HG03442 (cell line): Measurements from ENCODE around the gene ABL2.

Experiments used
- ATAC-seq: cut with Tn5 transposase; IDR thresholded peaks from one replicate; pipeline ENCODE4 v1.9.1; 2021; ENCODE audit warnings: mild to moderate bottlenecking, moderate library complexity; ENCODE audit not compliant: unreplicated experiment

The ABL2 gene

DNA sequence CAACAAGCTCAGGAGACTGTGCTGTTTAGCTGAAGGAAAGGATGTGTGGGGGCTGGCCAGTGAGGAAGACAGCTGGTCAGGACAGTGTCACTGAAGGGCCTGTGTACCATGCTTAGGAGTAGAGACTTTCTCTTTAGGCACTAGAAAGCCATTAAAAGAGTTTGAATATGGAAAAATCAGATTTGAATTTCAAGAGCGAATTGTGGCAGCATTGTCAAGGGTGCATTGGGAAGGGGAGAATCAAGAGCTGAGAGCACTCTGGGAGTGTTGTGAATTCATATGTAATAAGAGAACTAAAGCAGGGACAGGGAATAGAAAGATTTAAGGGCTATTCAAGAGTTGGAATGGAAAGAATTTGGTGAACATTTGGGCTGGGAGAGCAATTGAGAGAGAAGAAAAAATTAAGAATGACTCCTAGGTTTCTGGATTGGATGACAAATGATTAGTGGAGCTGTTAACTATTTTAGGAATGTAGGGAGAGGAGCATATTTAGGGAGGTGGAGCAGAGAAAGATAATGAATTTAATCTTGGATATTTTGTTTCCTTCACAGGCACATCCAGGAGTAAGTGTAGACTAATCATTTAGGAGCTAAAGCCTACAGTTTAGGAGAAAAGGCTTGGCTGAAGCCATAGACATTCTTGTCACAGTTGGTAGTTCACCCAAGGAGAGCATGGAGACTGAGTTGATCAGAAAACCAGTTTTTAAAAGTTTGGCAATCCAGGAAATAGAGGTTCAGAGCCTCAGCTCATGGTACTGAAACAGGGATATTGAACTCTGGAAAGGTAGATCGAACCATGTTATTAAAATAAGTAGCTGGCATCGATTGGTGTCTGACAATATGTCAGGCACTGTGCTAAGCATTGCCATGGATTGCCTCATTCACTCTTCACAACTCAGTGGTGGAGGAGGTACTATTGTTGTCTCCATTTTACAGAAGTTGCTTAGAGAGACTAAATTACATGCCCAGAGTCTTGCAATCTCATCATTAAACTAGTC, 170.7 kb downstream of the ABL2 start:
- no peak for ATAC-seq

DNA sequence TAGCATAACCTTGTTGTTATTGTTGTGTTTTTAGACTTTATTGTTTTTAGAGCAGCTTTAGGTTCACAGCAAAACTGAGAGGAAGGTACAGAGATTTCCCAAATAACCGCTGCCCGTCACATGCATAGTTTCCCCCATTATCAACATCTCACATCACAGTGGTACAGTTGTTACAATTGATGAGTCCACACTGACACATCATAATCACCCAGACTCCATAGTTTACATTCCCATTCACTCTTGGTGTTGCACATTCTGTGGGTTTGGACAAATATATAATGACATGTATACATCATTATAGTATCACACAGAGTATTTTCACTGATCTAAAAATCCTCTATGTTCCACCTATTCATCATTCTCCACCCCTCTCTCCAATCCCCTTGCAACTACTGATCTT, 173.5 kb downstream of the ABL2 start:
- no peak for ATAC-seq

DNA sequence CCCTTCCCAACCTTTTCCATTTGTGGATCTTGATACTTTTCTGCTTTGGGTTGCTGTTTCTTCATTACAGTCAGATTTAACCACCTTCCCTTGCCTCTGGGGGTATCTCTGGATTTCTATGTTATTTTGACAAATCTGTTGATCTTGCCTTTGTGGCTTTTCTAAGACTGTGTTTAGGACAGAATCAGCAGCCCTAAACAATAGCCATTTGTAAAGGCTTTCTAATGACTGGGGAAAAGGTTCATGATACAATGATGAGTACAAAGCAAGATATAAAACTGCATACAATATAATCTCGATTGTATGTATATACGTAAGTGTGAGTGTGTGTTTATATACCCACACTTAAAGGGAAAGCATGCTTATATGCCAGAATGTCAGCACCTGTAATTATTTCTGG, 176.0 kb downstream of the ABL2 start:
- ATAC-seq = no peak

DNA sequence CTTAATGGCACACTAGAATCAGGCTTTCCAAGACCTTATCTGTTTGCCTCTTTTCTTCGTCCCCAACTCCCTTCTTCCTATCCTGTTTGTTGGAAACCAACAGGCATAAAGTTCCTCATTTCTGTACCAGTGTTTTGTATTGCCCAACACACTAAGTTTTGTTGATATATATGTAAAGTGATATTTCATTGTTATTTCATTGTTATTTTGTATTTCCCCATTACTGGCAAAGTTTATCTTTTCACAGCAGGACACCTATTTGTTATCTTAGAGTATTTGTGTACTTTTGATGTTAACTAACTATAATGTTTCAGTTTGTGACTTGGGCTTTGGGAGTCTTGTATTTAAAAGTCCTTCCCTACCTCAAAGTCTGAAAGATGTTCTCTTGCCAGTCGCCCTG, 176.7 kb downstream of the ABL2 start:
- no peak for ATAC-seq
